H1 (cell line): Measurements from ENCODE around the gene RUSC2. TPM values are rescaled to one million over a fixed set of nuclear protein-coding genes. Genes with fewer than 3 reads are reported as not detected.

Experiments used
- POLR2AphosphoS5 ChIP-seq: IDR thresholded peaks from 2 replicates; pipeline ENCODE4 v1.6.1; 2011; ENCODE audit warnings: low read depth, low read length
- RAD21 ChIP-seq, 2 experiments: IDR thresholded peaks in 1 of 2; conservative IDR thresholded peaks in 1 of 2; 2 replicates each; pipeline ENCODE4 v1.6.1; 2011; ENCODE audit warnings: low read depth in 2 of 2, low read length in 2 of 2, improper control_type of control experiment in 1 of 2, inconsistent platforms in 1 of 2, mild to moderate bottlenecking in 1 of 2, moderate library complexity in 1 of 2
- SRF ChIP-seq: IDR thresholded peaks from 2 replicates; pipeline ENCODE4 v1.6.1; 2011; ENCODE audit warnings: mild to moderate bottlenecking, low read depth, low read length, moderate library complexity
- SUZ12 ChIP-seq: fragments of 200-600 bp; sonication (generic); IDR thresholded peaks from 2 replicates; pipeline ENCODE4 v1.6.1; 2012; ENCODE audit warnings: mild to moderate bottlenecking, inconsistent platforms, low read length, moderate library complexity, mixed read lengths
- TAF1 ChIP-seq: IDR thresholded peaks from 2 replicates; pipeline ENCODE4 v1.6.1; 2011; ENCODE audit warnings: mild to moderate bottlenecking, low read depth, low read length
- polyA plus RNA-seq, 7 experiments: library from polyadenylated mRNA; depleted of rRNA in 3 of 7; stranded (reverse) in 5 of 7; unstranded in 2 of 7; fragments of >200 nt in 5 of 7; fragments of 200-250 nt in 2 of 7; gene quantifications; 1 replicate in 5 of 7; 2 replicates in 1 of 7; 4 replicates in 1 of 7; pipeline versions ENCODE4 v1.2.1 to v1.2.3, GENCODE V29; 2011 to 2013; ENCODE audit warnings: missing spikeins in 2 of 7, mixed read lengths in 2 of 7
- total RNA-seq: library from RNA; stranded (reverse); fragmentation: NEBNext Ultra II Directional; extraction: Animal tissue kit (Norgen Biotek cat#: 25700); gene quantifications from 2 replicates; pipeline ENCODE4 v1.2.1, GENCODE V29; 2021
- TF ChIP-seq, protein P1 (sequence below), 3 experiments: IDR thresholded peaks; 1 replicate in 2 of 3; 2 replicates in 1 of 3; pipeline versions ENCODE4 v1.5.1 to v1.6.1; 2011; ENCODE audit warnings: low read length in 3 of 3, mild to moderate bottlenecking in 3 of 3, inconsistent platforms in 2 of 3, low read depth in 1 of 3, moderate library complexity in 1 of 3; ENCODE audit not compliant: insufficient read depth in 1 of 3; ENCODE audit errors: control extremely low read depth in 1 of 3

The RUSC2 gene
- total and polyA plus RNA-seq, 2 of the 8 experiments (the other 6 are each of a cell fraction or from before 2014, with no cell fraction given) = 4.2 to 7.9 TPM

GRCh38 chr9:35476596-35476995, 13.3 kb upstream of the RUSC2 start (continued):
- TF ChIP-seq POLR2AphosphoS5 = no peak
- no peak for TF ChIP-seq RAD21 (IDR thresholded peaks at IDR 0.05 in 1 of 2, conservative IDR thresholded peaks at IDR 0.05 in 1 of 2; ENCODE audit: low read depth in 2 of 2, low read length in 2 of 2)
- no peak for TF ChIP-seq SUZ12
- no peak for TF ChIP-seq SRF
- TF ChIP-seq, protein P1, sequence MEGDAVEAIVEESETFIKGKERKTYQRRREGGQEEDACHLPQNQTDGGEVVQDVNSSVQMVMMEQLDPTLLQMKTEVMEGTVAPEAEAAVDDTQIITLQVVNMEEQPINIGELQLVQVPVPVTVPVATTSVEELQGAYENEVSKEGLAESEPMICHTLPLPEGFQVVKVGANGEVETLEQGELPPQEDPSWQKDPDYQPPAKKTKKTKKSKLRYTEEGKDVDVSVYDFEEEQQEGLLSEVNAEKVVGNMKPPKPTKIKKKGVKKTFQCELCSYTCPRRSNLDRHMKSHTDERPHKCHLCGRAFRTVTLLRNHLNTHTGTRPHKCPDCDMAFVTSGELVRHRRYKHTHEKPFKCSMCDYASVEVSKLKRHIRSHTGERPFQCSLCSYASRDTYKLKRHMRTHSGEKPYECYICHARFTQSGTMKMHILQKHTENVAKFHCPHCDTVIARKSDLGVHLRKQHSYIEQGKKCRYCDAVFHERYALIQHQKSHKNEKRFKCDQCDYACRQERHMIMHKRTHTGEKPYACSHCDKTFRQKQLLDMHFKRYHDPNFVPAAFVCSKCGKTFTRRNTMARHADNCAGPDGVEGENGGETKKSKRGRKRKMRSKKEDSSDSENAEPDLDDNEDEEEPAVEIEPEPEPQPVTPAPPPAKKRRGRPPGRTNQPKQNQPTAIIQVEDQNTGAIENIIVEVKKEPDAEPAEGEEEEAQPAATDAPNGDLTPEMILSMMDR (IDR thresholded peaks at IDR 0.05; ENCODE audit: control extremely low read depth in 1 of 3, insufficient read depth in 1 of 3, low read depth in 1 of 3, low read length in 3 of 3) = no peak
- TF ChIP-seq TAF1 = no peak
- TF ChIP-seq, all 59 proteins: peak for 0
